Endothelial cell of umbilical vein (primary cell): ENCODE results near the gene PAIP2. TPM values are rescaled to one million over a fixed set of nuclear protein-coding genes. Genes with fewer than 3 reads are reported as not detected.
"Not testable (repeated sequence)": the region's sequence is repeated elsewhere in the genome, so short reads cannot be mapped to it uniquely, and the experiment has no call there.

Experiments
- BruUV-seq: library from RNA; stranded (reverse); fragments of 400-500 nt; replicated peaks from 2 replicates; lab custom pipeline; 2021; lab: Mats Ljungman, UMichigan
- CTCF ChIA-PET: fragments of 300-600, 350-600 bp; sonication (Branson Sonifier 250); formaldehyde crosslinking; loops from one replicate; lab custom pipeline; 2021; ENCODE audit warnings: antibody characterized with exemption, inconsistent platforms; lab: Charles Lee
- POLR2A ChIA-PET: fragments of 300-600, 350-600 bp; sonication (Branson Sonifier 250); formaldehyde crosslinking; loops from one replicate; lab custom pipeline; 2021; ENCODE audit warnings: antibody characterized with exemption, inconsistent platforms; lab: Charles Lee
- DNase-seq: peaks from one replicate; pipeline ENCODE4 v3.0.0-alpha.2; 2011; ENCODE audit warnings: low read depth, low spot score
- FAIRE-seq: peaks from 2 replicates; lab custom pipeline; 2011; peaks lifted over from hg19 to GRCh38; lab: Jason Lieb, UNC
- H2AFZ ChIP-seq: 2 replicates; pipeline ENCODE4 v1.6.0; 2012; ENCODE audit warnings: low read depth, low read length, control low read depth, inconsistent platforms
- H3K27ac ChIP-seq: 2 replicates; pipeline ENCODE4 v1.5.1; 2011; ENCODE audit warnings: low read depth, mild to moderate bottlenecking, control low read depth, low read length, moderate library complexity; ENCODE audit not compliant: insufficient read depth
- H3K27me3 ChIP-seq, 2 experiments: 2 replicates each; pipeline versions ENCODE4 v1.6.0 to v1.6.1; 2011; ENCODE audit warnings: low read length in 2 of 2, mixed read lengths in 1 of 2; ENCODE audit not compliant: control insufficient read depth in 2 of 2, insufficient read depth in 2 of 2
- H3K36me3 ChIP-seq, 2 experiments: 2 replicates in 1 of 2; 3 replicates in 1 of 2; pipeline ENCODE4 v1.5.1; 2011; ENCODE audit warnings: low read length in 2 of 2, mild to moderate bottlenecking in 1 of 2, moderate library complexity in 1 of 2; ENCODE audit not compliant: control insufficient read depth in 2 of 2, insufficient read depth in 2 of 2; ENCODE audit errors: extremely low read depth in 1 of 2
- H3K4me1 ChIP-seq: 3 replicates; pipeline ENCODE4 v1.5.1; 2011; ENCODE audit warnings: mild to moderate bottlenecking, low read length; ENCODE audit not compliant: control insufficient read depth, insufficient read depth; ENCODE audit errors: extremely low read depth
- H3K4me2 ChIP-seq: 2 replicates; pipeline ENCODE4 v1.6.1; 2011; ENCODE audit warnings: low read length, control low read depth, mixed read lengths; ENCODE audit not compliant: insufficient read depth
- H3K4me3 ChIP-seq, 3 experiments: fragments of 200-600 bp in 1 of 3; sonication (generic), shearing (Covaris generic) in 1 of 3; replicated peaks in 1 of 3; 2 replicates each; pipeline ENCODE4 v1.5.1; 2011 to 2016; ENCODE audit warnings: control low read depth in 3 of 3, low read length in 3 of 3, mild to moderate bottlenecking in 2 of 3, inconsistent platforms in 1 of 3, low read depth in 1 of 3, moderate library complexity in 1 of 3; ENCODE audit not compliant: insufficient read depth in 1 of 3
- H3K79me2 ChIP-seq: 2 replicates; pipeline ENCODE4 v1.6.0; 2012; ENCODE audit warnings: low read length, inconsistent platforms; ENCODE audit not compliant: control insufficient read depth, insufficient read depth
- H3K9ac ChIP-seq: replicated peaks from 2 replicates; pipeline ENCODE3; 2011; ENCODE audit warnings: low read length, control low read depth; ENCODE audit not compliant: insufficient read depth; ENCODE audit errors: extremely low read depth
- H3K9me1 ChIP-seq: replicated peaks from 3 replicates; pipeline ENCODE4 v1.6.0; 2011; ENCODE audit warnings: mild to moderate bottlenecking, low read length; ENCODE audit not compliant: control insufficient read depth, insufficient read depth; ENCODE audit errors: extremely low read depth
- H3K9me3 ChIP-seq: replicated peaks from 2 replicates; pipeline ENCODE4 v1.5.1; 2012; ENCODE audit warnings: low read length, inconsistent platforms; ENCODE audit not compliant: control insufficient read depth, insufficient read depth
- H4K20me1 ChIP-seq: replicated peaks from 2 replicates; pipeline ENCODE3; 2011; ENCODE audit warnings: mild to moderate bottlenecking, low read length; ENCODE audit not compliant: control insufficient read depth, insufficient read depth; ENCODE audit errors: extremely low read depth
- EZH2 ChIP-seq: IDR thresholded peaks from 2 replicates; pipeline ENCODE4 v1.6.1; 2012; ENCODE audit warnings: borderline replicate concordance, low read depth, mild to moderate bottlenecking, moderate library complexity, low read length, inconsistent platforms; ENCODE audit not compliant: severe bottlenecking
- FOS ChIP-seq: IDR thresholded peaks from 2 replicates; pipeline ENCODE4 v1.6.1; 2011; ENCODE audit warnings: mild to moderate bottlenecking, low read length, moderate library complexity, borderline replicate concordance; ENCODE audit not compliant: insufficient read depth
- GATA2 ChIP-seq: IDR thresholded peaks from 2 replicates; pipeline ENCODE4 v1.7.0; 2011; ENCODE audit warnings: low read depth, mild to moderate bottlenecking, moderate library complexity, mixed read lengths, low read length; ENCODE audit not compliant: insufficient read length, insufficient read depth
- JUN ChIP-seq: IDR thresholded peaks from 2 replicates; pipeline ENCODE4 v1.6.1; 2011; ENCODE audit warnings: borderline replicate concordance, low read depth; ENCODE audit not compliant: insufficient read length, insufficient read depth
- MYC ChIP-seq: IDR thresholded peaks from one replicate; pipeline ENCODE4 v1.6.1; 2011; ENCODE audit warnings: mild to moderate bottlenecking, low read depth, low read length
- POLR2A ChIP-seq: IDR thresholded peaks from 2 replicates; pipeline ENCODE4 v1.6.1; 2012; ENCODE audit warnings: low read depth, mild to moderate bottlenecking, control low read depth, low read length
- POLR2AphosphoS5 ChIP-seq: IDR thresholded peaks from 2 replicates; pipeline ENCODE4 v1.6.1; 2012; ENCODE audit warnings: low read depth, mild to moderate bottlenecking, control low read depth, low read length, moderate library complexity; ENCODE audit not compliant: insufficient read depth
- dilution Hi-C: fragments of 300-500 bp; cut with MboI; formaldehyde crosslinking; loops from one replicate; pipeline ENCODE4 v1.15.0; 2019; ENCODE audit warnings: low sequenced_read_pairs; ENCODE audit not compliant: extremely low pct_ligation_motif_present
- intact Hi-C: fragments of 100-400 bp; cut with micrococcal nuclease; formaldehyde crosslinking; loops from one replicate; pipeline ENCODE4 v1.10.0; 2022
- polyA plus RNA-seq, 4 experiments: library from polyadenylated mRNA; depleted of rRNA in 3 of 4; stranded (reverse) in 3 of 4; unstranded in 1 of 4; fragments of >200 nt; gene quantifications; 2 replicates each; pipeline versions ENCODE4 v1.2.1 to v1.2.3, GENCODE V29; 2011 to 2012; ENCODE audit warnings: missing spikeins in 1 of 4
- total RNA-seq: library from RNA; stranded (reverse); gene quantifications from 2 replicates; pipeline ENCODE4 v1.2.3, GENCODE V29; 2021
- TF ChIP-seq, protein P1 (sequence below): IDR thresholded peaks from 2 replicates; pipeline ENCODE4 v1.6.1; 2011; ENCODE audit not compliant: insufficient read depth, insufficient read length
- TF ChIP-seq, protein P2 (sequence below), 2 donors: IDR thresholded peaks; 1 replicate in 1 of 2; 2 replicates in 1 of 2; pipeline ENCODE4 v1.5.1; 2011; ENCODE audit warnings: low read length in 2 of 2, mild to moderate bottlenecking in 2 of 2, moderate library complexity in 2 of 2, control low read depth in 1 of 2, inconsistent platforms in 1 of 2, low read depth in 1 of 2; ENCODE audit not compliant: insufficient read depth in 1 of 2; ENCODE audit errors: extremely low read depth in 1 of 2

The PAIP2 gene
- total and polyA plus RNA-seq, 2 donors (not counting 3 experiments of a cell fraction or from before 2014, with no cell fraction given) = 52.1 to 80.4 TPM

DNA sequence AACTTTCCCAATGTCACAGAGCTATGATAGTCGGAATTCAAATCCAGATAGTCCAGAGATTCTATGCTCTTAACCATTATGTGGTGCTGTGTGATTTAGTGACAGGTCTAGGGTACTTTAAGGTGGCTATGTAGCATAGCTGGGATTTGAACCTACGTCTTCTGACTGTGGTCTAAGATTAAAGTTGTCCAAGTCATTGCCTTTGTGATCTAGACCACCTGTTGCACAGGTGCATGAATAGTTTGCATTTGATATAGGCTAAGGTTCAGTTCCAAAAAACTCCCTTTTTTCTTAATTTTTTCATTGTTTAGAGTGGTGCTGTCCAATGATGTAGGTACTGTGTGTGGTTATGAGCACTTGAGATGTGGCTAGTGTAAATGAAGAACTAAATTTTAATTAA is 2.5 kb downstream of the PAIP2 start:
- no peak overlapping the region for H3K4me3 ChIP-seq
- no peak overlapping the region for H3K27ac ChIP-seq
- intact Hi-C loops = no loop called here
- H3K36me3 ChIP-seq = no peaks in the 10 kb centered on the region
- no TSS peak for BruUV-seq
- CTCF ChIA-PET = interaction anchor here (1.1 kb wide), 1 partner anchor 24 kb away, joined by 4 read pairs; no protein-coding TSS in a partner anchor
- no peak overlapping the region for H3K4me2 ChIP-seq
- TF ChIP-seq POLR2A (no peak), EZH2 (no peak), FOS (no peak), MYC (no peak), JUN (no peak), POLR2AphosphoS5 (no peak), GATA2 (no peak)
- TF ChIP-seq, protein P1, sequence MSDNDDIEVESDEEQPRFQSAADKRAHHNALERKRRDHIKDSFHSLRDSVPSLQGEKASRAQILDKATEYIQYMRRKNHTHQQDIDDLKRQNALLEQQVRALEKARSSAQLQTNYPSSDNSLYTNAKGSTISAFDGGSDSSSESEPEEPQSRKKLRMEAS = no peak
- TF ChIP-seq, protein P2, sequence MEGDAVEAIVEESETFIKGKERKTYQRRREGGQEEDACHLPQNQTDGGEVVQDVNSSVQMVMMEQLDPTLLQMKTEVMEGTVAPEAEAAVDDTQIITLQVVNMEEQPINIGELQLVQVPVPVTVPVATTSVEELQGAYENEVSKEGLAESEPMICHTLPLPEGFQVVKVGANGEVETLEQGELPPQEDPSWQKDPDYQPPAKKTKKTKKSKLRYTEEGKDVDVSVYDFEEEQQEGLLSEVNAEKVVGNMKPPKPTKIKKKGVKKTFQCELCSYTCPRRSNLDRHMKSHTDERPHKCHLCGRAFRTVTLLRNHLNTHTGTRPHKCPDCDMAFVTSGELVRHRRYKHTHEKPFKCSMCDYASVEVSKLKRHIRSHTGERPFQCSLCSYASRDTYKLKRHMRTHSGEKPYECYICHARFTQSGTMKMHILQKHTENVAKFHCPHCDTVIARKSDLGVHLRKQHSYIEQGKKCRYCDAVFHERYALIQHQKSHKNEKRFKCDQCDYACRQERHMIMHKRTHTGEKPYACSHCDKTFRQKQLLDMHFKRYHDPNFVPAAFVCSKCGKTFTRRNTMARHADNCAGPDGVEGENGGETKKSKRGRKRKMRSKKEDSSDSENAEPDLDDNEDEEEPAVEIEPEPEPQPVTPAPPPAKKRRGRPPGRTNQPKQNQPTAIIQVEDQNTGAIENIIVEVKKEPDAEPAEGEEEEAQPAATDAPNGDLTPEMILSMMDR (IDR thresholded peaks at IDR 0.05; ENCODE audit: extremely low read depth in 1 of 2, insufficient read depth in 1 of 2, low read depth in 1 of 2, low read length in 2 of 2) = no peak
- no peak overlapping the region for H3K9ac ChIP-seq
- H3K9me1 ChIP-seq = no peaks in the 10 kb centered on the region
- DNase-seq (no peak), FAIRE-seq (no peak)
- peaks cover 2% of the 10 kb centered on the region for H4K20me1 ChIP-seq
- H3K9me3 ChIP-seq = no peaks in the 10 kb centered on the region
- no peak overlapping the region for H2AFZ ChIP-seq
- peaks cover 61% of the 10 kb centered on the region for H3K79me2 ChIP-seq
- POLR2A ChIA-PET = no interaction called here
- peaks cover 7% of the 10 kb centered on the region for H3K4me1 ChIP-seq
- H3K27me3 ChIP-seq = no peaks in the 10 kb centered on the region
- dilution Hi-C loops = no loop called here

- peaks cover 72% of the 10 kb centered on the region for H3K79me2 ChIP-seq
- H3K27ac ChIP-seq, dilution Hi-C loops: not testable (repeated sequence)
Observed at GRCh38 chr5:139345442-139345841, 3.8 kb downstream of the PAIP2 start.

GRCh38 chr5:139347863-139348262 is 6.2 kb downstream of the PAIP2 start:
- FAIRE-seq, dilution Hi-C loops: not testable (repeated sequence)

More at GRCh38 chr5:139345442-139345841, 3.8 kb downstream of the PAIP2 start:
- H3K9me3 ChIP-seq, H2AFZ ChIP-seq, POLR2A ChIA-PET, H3K36me3 ChIP-seq, H3K27me3 ChIP-seq, H3K9me1 ChIP-seq, FAIRE-seq, DNase-seq, H4K20me1 ChIP-seq, H3K9ac ChIP-seq, H3K4me1 ChIP-seq, H3K4me3 ChIP-seq, BruUV-seq, H3K4me2 ChIP-seq, intact Hi-C loops: not testable (repeated sequence)
- CTCF ChIA-PET = interaction anchor here (1.4 kb wide), 1 partner anchor 74 kb away, joined by 3 read pairs; no protein-coding TSS in a partner anchor

More at GRCh38 chr5:139347863-139348262, 6.2 kb downstream of the PAIP2 start:
- H2AFZ ChIP-seq, H3K9me1 ChIP-seq, DNase-seq, CTCF ChIA-PET, H3K9me3 ChIP-seq, H3K9ac ChIP-seq, H3K27me3 ChIP-seq, H3K4me1 ChIP-seq, intact Hi-C loops, H3K27ac ChIP-seq, BruUV-seq, H3K4me2 ChIP-seq, H4K20me1 ChIP-seq, H3K36me3 ChIP-seq, POLR2A ChIA-PET, H3K4me3 ChIP-seq: not testable (repeated sequence)
- H3K79me2 ChIP-seq = peaks cover 83% of the 10 kb centered on the region
